ENCODE measurements around the gene BHLHE41. TPM values are rescaled to one million over a fixed set of nuclear protein-coding genes. Genes with fewer than 3 reads are reported as not detected.

The BHLHE41 gene
- polyA plus RNA-seq (2011; rRNA removed) (0.22 and 0.41 TPM in 2 replicates), polyA plus RNA-seq (2017; fragmentation: RNase III; extraction: RNeasy Plus Mini Kit Qiagen cat#74134 plus additional on column Dnase treatment) (0.52 to 1.1 TPM (median 0.81 TPM) in 3 replicates), polyA minus RNA-seq (2011; rRNA and poly(A)+ RNA removed) (not detected in 2 replicates)
- polyA plus RNA-seq (2012; cell fraction: cytosol; rRNA removed): 0.09 and 0.17 TPM in 2 replicates
- 0.32 and 0.42 TPM in 2 replicates for polyA plus RNA-seq (2012; cell fraction: nucleus; rRNA removed)

DNA sequence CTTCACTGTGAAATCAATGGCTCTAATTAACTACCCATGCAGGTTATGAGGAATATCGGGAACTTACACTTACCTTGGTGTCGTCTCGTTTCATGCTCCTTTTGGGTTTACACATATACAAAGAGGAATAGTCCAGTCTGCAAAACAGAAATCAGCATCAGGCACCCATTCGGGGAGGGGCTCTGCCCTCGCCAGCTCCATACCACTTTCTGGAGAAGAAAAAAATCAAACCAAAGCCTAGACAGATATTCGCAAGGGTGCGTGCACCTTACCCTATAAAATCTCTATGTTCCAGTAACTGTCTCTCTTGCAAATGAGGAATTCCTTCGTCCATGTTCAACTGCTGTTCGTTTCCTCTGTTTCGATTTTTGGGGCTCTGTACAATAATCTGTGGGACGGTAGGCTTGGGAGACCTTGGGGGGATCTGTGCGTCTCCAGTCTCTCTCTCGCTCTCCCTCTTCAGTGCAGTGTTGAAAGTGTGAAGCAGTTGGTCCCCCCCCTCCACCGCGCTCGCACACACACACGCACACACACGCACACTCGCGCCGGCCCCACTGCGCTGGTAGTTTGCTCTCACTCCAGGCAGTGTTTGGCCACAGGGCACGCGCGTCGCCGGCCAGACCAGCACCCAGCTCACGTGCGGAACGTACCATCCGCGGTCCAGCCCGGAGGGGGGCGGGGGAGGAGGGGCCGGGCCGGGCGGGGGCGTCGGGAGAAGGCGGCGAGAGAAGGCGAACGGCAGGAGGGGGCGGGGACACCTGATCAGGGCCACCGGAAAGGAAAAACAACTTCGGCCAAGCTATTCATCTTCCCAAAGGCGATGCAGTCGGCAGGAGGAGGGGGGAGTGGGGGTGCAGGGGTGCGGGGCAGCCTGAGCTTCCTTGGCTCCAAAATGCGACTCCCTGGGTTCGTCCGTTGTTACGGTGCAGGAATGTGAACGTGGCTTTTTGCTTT, at the start of gene BHLHE41:
BHLHE41 (minus strand) TSS at position 592 of the 954 bp plus-strand sequence; CDS start at position 334, 258 bp downstream.
- Histone ChIP-seq H3K9me3 (no peaks in the 10 kb centered on the region), H3K4me2 (peak within 1 kb of the TSS; percentile 99), H3K4me1 (peaks cover 17% of the 10 kb centered on the region), H3K27ac (peak within 1 kb of the TSS; percentile 71 to 78; a peak in 5 of 6 replicates), H3K4me3 (peak within 1 kb of the TSS; percentile 73)
- FAIRE-seq (no peak), DNase-seq (ENCODE audit: low read depth in 1 of 2, low spot score in 1 of 2) (peak in 1 of 2 experiments; percentile 21), ATAC-seq (peak in 1 of 2 experiments; percentile 1; a peak in 1 of 6 replicates)
- CTCF ChIA-PET: interaction anchor here (1.1 to 7.7 kb wide), 11 partner anchors 8 to 577 kb away, joined by 3 to 110 read pairs (median 6); no protein-coding TSS in a partner anchor
- WGBS (ENCODE audit: missing lambda C conversion rate): 3% methylated on average over 31 of the region's 54 CpGs
- TF ChIP-seq RNF2 (IDR thresholded peaks at IDR 0.05; ENCODE audit: borderline replicate concordance, low read depth) (peak; percentile 91; the same call in 1 of the 2 replicates), E2F6 (IDR thresholded peaks at IDR 0.05; ENCODE audit: borderline replicate concordance, low read depth) (no peak), RARB (CRISPR knock-in tag; IDR thresholded peaks at IDR 0.05) (no peak), MAX (IDR thresholded peaks at IDR 0.05) (0 out of 2 replicates have a peak, but pooled peaks have one; percentile 18), ZC3H11A (IDR thresholded peaks at IDR 0.05) (no peak), RAD21 (conservative IDR thresholded peaks at IDR 0.05 in 1 of 2, IDR thresholded peaks at IDR 0.05 in 1 of 2) (no peak), CBX8 (IDR thresholded peaks at IDR 0.05) (peak; percentile 95), BCL3 (IDR thresholded peaks at IDR 0.05) (no peak), ELK1 (IDR thresholded peaks at IDR 0.05; ENCODE audit: low read depth, low read length) (no peak), BHLHE40 (IDR thresholded peaks at IDR 0.05; ENCODE audit: low read depth, low read length) (peak; percentile 43; the same call in 1 of the 2 replicates), NR3C1 (IDR thresholded peaks at IDR 0.05) (no peak)
- TF ChIP-seq, protein P1, sequence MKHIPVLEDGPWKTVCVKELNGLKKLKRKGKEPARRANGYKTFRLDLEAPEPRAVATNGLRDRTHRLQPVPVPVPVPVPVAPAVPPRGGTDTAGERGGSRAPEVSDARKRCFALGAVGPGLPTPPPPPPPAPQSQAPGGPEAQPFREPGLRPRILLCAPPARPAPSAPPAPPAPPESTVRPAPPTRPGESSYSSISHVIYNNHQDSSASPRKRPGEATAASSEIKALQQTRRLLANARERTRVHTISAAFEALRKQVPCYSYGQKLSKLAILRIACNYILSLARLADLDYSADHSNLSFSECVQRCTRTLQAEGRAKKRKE (CRISPR knock-in tag; IDR thresholded peaks at IDR 0.05; ENCODE audit: low read depth): no peak
- TF ChIP-seq, protein P2, sequence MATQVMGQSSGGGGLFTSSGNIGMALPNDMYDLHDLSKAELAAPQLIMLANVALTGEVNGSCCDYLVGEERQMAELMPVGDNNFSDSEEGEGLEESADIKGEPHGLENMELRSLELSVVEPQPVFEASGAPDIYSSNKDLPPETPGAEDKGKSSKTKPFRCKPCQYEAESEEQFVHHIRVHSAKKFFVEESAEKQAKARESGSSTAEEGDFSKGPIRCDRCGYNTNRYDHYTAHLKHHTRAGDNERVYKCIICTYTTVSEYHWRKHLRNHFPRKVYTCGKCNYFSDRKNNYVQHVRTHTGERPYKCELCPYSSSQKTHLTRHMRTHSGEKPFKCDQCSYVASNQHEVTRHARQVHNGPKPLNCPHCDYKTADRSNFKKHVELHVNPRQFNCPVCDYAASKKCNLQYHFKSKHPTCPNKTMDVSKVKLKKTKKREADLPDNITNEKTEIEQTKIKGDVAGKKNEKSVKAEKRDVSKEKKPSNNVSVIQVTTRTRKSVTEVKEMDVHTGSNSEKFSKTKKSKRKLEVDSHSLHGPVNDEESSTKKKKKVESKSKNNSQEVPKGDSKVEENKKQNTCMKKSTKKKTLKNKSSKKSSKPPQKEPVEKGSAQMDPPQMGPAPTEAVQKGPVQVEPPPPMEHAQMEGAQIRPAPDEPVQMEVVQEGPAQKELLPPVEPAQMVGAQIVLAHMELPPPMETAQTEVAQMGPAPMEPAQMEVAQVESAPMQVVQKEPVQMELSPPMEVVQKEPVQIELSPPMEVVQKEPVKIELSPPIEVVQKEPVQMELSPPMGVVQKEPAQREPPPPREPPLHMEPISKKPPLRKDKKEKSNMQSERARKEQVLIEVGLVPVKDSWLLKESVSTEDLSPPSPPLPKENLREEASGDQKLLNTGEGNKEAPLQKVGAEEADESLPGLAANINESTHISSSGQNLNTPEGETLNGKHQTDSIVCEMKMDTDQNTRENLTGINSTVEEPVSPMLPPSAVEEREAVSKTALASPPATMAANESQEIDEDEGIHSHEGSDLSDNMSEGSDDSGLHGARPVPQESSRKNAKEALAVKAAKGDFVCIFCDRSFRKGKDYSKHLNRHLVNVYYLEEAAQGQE (IDR thresholded peaks at IDR 0.05): no peak
- POLR2A ChIA-PET: interaction anchor here (0.6 to 4.7 kb wide), 5 partner anchors 29 to 304 kb away, joined by 3 to 28 read pairs (median 6); no protein-coding TSS in a partner anchor

Measured in A549 (cell line).